Mesenteric fat pad (tissue), 1 donor: ENCODE results near the gene SLC25A23. TPM values are rescaled to one million over a fixed set of nuclear protein-coding genes. Genes with fewer than 3 reads are reported as not detected.
"Not testable (repeated sequence)": the region's sequence is repeated elsewhere in the genome, so short reads cannot be mapped to it uniquely, and the experiment has no call there.

ENCODE experiments used
- DNase-seq: peaks from one replicate; pipeline ENCODE4 v3.0.0-alpha.2; 2020; ENCODE audit warnings: low spot score
- total RNA-seq: library from RNA; stranded (reverse); fragmentation: NEBNext Ultra II Directional; extraction: Animal tissue kit (Norgen Biotek cat#: 25700); gene quantifications from one replicate; pipeline ENCODE4 v1.2.1, GENCODE V29; 2021
- donor health status: DM: yes; HTN: yes; CAD: no.

The SLC25A23 gene
- total RNA-seq, 1 donor from 2014 or later: 21.5 TPM

GRCh38 chr19:6457958-6458694 lies 1.5 kb downstream of the SLC25A23 start:
- no peak for DNase-seq

DNA sequence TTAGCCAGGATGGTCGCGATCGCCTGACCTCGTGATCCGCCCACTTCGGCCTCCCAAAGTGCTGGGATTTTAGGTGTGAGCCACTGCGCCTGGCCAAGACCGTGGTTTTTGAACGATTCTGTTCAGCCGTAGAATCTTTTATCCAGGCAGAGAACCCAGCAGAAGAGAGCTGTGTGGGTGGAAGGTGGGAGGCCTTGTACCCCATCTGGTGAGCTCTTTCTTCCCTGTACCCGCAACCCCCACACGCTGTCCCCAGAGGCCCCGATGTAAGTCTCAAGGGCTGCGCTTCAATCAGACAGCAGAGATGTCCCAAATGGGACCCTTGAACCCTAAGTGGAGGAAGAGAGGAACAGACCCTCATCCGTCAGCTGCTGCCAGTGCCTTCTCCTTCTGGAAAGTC lies 3.7 kb downstream of the SLC25A23 start:
- DNase-seq: no peak

DNA sequence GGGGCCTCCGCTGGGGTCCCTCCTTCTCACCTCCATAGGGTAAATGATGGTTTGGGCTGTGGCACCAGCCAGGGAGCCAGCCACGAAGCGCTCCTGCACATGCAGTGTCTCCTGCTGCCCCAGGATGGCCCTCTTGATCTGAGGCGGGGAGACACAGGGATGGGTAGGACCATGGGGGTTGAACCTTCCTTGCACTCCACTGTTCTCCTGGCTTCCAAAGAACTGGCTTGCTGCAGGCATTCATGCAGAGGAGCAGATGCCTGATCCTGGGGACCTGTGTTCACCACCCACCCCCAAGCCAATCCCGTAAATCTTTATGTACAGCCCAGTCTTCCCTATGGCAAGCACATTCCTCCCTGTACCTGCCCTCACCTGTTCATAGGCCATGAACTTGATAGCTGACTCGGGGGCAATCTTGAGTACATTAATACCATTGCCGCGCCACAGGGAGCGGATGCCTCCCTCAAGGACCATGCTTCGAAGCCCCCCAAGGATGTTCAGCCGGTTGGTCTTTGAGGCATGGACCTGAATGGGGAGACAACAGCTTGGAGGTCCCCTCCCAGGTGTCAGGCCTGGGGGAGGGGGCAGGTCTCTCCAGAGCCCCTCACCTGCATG lies 5.5 kb downstream of the SLC25A23 start:
- DNase-seq: no peak

GRCh38 chr19:6452899-6453298 lies 6.7 kb downstream of the SLC25A23 start:
- no peak for DNase-seq

- DNase-seq: no peak
These were observed 7.4 kb downstream of the SLC25A23 start for GRCh38 chr19:6452223-6452614.

GRCh38 chr19:6451583-6452222 lies 7.9 kb downstream of the SLC25A23 start:
- no peak for DNase-seq

- no peak for DNase-seq
These were observed 9.4 kb downstream of the SLC25A23 start for GRCh38 chr19:6450166-6450565.

- DNase-seq: no peak
These were observed 11.5 kb downstream of the SLC25A23 start for GRCh38 chr19:6448045-6448444.

DNA sequence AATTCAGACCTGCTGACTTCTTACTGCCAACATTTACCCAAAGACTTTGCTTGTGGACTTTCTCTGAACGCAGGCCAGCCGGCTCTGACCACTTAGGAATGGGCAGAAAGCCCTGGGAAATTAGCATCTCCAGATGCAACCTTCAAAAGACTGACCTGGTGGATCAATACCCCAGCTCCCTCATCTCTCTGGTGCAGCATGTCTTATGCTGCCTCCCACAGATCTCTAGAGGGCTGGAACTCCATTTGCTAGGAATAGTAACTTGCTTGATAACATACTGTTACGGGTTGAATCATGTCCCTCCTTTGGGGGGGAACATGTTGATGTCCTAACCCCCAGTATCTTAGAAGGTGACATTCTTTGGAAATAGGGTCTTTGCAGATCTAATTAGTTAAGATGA lies 13.1 kb downstream of the SLC25A23 start:
- DNase-seq: no peak

DNA sequence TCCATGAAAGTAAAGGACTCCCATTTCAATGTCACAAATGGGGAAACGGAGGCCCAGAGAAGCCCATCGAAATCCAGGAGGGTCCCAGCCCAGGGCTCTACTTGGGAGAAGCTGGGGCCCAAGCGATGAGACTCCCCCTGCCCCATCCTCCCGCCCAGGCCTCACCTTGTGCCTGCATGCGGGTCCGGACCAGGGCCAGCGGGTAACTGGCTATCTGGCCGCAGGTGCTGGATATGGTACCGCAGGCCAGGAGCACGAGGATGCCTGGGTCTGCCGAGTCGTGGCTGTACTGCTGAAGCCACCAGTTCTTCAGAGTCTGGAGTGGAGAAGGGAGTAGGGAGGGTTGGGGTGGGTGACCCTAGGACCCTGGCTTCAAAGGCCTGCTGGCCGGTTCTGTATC lies 15.6 kb downstream of the SLC25A23 start:
- DNase-seq: no peak

GRCh38 chr19:6442087-6442688 lies 17.4 kb downstream of the SLC25A23 start:
- no peak for DNase-seq

GRCh38 chr19:6440905-6441304 lies 18.7 kb downstream of the SLC25A23 start:
- no peak for DNase-seq

DNA sequence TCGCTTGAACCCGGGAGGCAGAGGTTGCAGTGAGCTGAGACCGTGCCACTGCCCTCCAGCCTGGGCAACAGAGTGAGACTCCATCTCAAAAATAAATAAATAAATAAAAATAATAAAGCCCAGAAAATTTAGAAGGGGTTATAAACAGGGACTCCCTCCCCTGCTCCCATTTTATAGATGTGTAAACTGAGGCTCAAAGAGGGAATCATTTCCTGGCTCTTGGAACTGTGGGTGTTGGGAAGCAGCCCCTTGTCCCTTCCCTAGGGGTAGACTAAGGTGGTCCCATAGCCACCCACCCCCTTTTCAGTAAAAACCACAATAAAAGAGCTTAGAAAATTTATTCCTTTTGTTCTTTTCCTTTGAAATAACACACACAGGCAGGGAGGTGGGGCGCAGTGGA lies 19.8 kb downstream of the SLC25A23 start:
- no peak for DNase-seq

DNA sequence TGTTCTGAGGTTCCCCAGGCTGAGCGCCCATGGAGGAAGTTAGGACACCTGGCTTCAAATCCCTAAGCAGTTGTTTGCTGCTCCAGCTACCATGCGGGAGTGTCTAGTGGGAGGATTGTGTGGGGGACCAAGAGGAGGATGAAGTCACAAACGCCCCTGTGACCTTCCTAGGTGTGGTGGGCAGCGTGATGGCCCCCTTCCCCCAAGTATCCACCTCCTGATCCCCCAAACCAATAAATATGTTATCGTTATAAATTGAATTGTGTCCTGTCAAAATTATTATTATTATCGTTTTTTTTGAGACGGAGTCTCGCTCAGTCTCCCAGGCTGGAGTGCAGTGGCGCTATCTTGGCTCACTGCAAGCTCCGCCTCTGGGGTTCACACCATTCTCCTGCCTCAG lies 25.9 kb downstream of the SLC25A23 start, which contains the start of gene SLC25A41:
Gene SLC25A41 (minus strand): TSS at position 101 of the 400 bp plus-strand sequence. CDS start 70 bp downstream, at position 31.
- DNase-seq: no peak

- no peak for DNase-seq
These were observed 26.4 kb downstream of the SLC25A23 start for GRCh38 chr19:6433165-6433564.

GRCh38 chr19:6431891-6432290 lies 27.7 kb downstream of the SLC25A23 start:
- no peak for DNase-seq

GRCh38 chr19:6429419-6430221 lies 30.0 kb downstream of the SLC25A23 start:
- DNase-seq: no peak

DNA sequence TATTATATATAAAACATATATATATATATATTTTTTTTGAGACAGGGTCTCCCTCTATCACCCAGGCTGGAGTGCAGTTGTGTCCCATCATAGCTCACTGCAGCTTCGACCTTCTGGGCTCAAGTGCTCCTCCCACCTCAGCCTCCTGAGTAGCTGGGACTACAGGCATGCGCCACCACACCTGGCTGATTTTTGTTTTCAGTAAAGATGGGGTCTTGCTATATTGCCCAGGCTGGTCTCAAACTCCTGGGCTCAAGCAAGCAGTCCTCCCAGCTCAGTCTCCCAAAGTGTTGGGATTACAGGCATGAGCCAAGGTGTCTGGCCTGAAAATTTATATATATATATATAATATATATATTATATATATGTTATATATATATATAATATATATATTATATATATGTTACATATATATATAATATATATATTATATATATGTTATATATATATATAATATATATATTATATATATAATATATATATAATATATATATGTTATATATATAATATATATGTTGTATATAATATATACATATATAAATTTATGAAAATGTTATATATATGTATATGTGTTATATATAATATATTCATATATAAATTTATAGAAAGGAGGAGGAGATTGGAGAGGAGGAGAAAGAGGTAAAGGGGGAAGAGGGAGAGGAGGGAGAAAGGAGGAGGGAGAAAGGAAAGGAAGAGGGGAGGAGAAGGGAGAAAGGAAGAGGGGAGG lies 30.7 kb downstream of the SLC25A23 start:
- DNase-seq: not testable (repeated sequence)

DNA sequence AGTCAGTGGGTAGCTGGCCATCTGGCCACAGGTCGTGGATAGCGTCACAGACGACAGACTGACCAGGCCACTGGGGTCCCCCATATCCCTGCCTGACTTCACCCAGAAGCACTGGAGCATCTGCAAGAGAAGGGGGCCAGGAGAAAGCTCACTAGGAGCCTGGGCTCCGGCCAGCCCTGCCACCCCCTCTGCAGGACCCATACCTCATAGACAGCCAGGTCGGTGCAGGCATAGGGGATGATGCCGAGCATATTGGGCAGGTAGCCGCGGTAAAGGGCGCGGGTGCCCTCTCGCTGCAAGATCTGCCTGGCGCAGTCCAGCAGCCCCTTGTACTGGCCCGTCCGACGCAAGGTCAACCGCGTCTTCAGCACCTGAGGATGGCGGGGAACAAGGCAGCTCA lies 32.5 kb downstream of the SLC25A23 start:
- no peak for DNase-seq
